Esophagus (tissue), 2 donors: ENCODE data around the gene LRRN3. TPM values are rescaled to one million over a fixed set of nuclear protein-coding genes. Genes with fewer than 3 reads are reported as not detected.
"Not testable (repeated sequence)": the region's sequence is repeated elsewhere in the genome, so short reads cannot be mapped to it uniquely, and the experiment has no call there.

Source experiments
- H3K27ac ChIP-seq, 2 donors: one replicate each; pipeline ENCODE4 v1.5.1; 2013; ENCODE audit warnings: low read depth in 2 of 2, mild to moderate bottlenecking in 2 of 2, inconsistent platforms in 1 of 2, low read length in 1 of 2, moderate library complexity in 1 of 2
- H3K27me3 ChIP-seq, 2 donors: one replicate each; pipeline ENCODE4 v1.6.1; 2013; ENCODE audit warnings: low read length in 2 of 2, control low read depth in 1 of 2, mild to moderate bottlenecking in 1 of 2; ENCODE audit not compliant: insufficient read depth in 2 of 2, control insufficient read depth in 1 of 2
- H3K36me3 ChIP-seq, 2 donors: one replicate each; pipeline ENCODE4 v1.6.1; 2013; ENCODE audit warnings: low read length in 1 of 2; ENCODE audit not compliant: control insufficient read depth in 2 of 2, insufficient read depth in 2 of 2
- H3K4me1 ChIP-seq, 2 donors: one replicate each; pipeline ENCODE4 v1.6.1; 2013; ENCODE audit warnings: low read length in 1 of 2; ENCODE audit not compliant: control insufficient read depth in 2 of 2, insufficient read depth in 2 of 2
- H3K4me3 ChIP-seq, 2 donors: one replicate each; pipeline ENCODE4 v1.5.1; 2013; ENCODE audit warnings: low read length in 2 of 2, mild to moderate bottlenecking in 2 of 2, low read depth in 1 of 2, moderate library complexity in 1 of 2
- H3K9me3 ChIP-seq, 2 donors: one replicate each; pipeline ENCODE4 v1.6.1; 2013; ENCODE audit warnings: mild to moderate bottlenecking in 2 of 2, low read depth in 1 of 2, low read length in 1 of 2, moderate library complexity in 1 of 2; ENCODE audit not compliant: control insufficient read depth in 2 of 2, insufficient read depth in 1 of 2
- WGBS, 2 donors: extraction: QIAGEN DNeasy Blood & Tissue Kit; methylation state at CpG; one replicate each; pipeline ENCODE4 v1.1.7; 2013; 5-methylcytosine and 5-hydroxymethylcytosine counted together
- polyA plus RNA-seq, 2 donors: library from polyadenylated mRNA; stranded (reverse); fragments of 200-250 nt; gene quantifications; one replicate each; pipeline ENCODE4 v1.2.3, GENCODE V29; 2013
- donor health status: healthy with polysubstance abuse.
- donor health status: Bipolar disorder and iron deficiency.

Gene LRRN3
- polyA plus RNA-seq, 2 donors: 0.06 to 0.12 TPM

GRCh38 chr7:111056371-111056770 is 34.6 kb upstream of the LRRN3 start:
- no peaks in the 10 kb centered on the region for H3K4me1 ChIP-seq
- no peaks in the 10 kb centered on the region for H3K9me3 ChIP-seq
- no peak overlapping the region for H3K4me3 ChIP-seq
- no peak overlapping the region for H3K27ac ChIP-seq
- no peaks in the 10 kb centered on the region for H3K27me3 ChIP-seq
- no peaks in the 10 kb centered on the region for H3K36me3 ChIP-seq
- 95 to 97% methylated on average over 2 of the region's 2 CpGs for WGBS, 2 donors

DNA sequence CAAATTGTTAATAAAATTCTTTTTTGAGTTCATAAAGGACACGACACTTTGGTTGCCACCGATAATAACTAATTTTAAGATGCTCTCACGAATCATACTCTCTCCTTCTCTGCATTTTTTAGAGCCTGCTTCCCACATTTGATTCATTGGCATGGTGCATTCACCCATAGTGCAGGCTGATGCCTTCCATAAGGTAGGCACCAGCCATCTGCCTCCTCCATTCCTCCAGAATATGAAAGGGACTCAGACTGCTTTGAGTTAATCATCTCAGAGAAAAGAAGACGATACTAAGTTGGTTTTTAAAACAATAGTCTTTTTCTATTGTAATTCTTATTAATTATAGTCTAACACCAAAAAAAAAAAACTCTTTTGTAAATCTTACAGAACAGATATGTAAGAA is 33.9 kb upstream of the LRRN3 start:
- no peak overlapping the region for H3K4me3 ChIP-seq
- H3K27me3 ChIP-seq: no peaks in the 10 kb centered on the region
- H3K27ac ChIP-seq: no peak overlapping the region
- WGBS, 2 donors: 90 to 93% methylated on average over 4 of the region's 4 CpGs
- H3K4me1 ChIP-seq: no peaks in the 10 kb centered on the region
- no peaks in the 10 kb centered on the region for H3K9me3 ChIP-seq
- no peaks in the 10 kb centered on the region for H3K36me3 ChIP-seq

- Histone ChIP-seq H3K4me3 (no peak overlapping the region), H3K27me3 (no peaks in the 10 kb centered on the region), H3K9me3 (peaks cover 0 to 4% of the 10 kb centered on the region in 2 donors), H3K27ac (no peak overlapping the region), H3K36me3 (no peaks in the 10 kb centered on the region), H3K4me1 (no peaks in the 10 kb centered on the region)
Measured at GRCh38 chr7:111059833-111060232, 31.1 kb upstream of the LRRN3 start.

- H3K9me3 ChIP-seq: peaks cover 2 to 4% of the 10 kb centered on the region in 2 donors
- H3K4me1 ChIP-seq: no peaks in the 10 kb centered on the region
- H3K36me3 ChIP-seq: no peaks in the 10 kb centered on the region
- H3K27me3 ChIP-seq: no peaks in the 10 kb centered on the region
- WGBS, 2 donors: 95 to 97% methylated on average over 1 of the region's 1 CpG
- H3K4me3 ChIP-seq: no peak overlapping the region
- no peak overlapping the region for H3K27ac ChIP-seq
Measured at GRCh38 chr7:111063166-111063565, 27.8 kb upstream of the LRRN3 start.

DNA sequence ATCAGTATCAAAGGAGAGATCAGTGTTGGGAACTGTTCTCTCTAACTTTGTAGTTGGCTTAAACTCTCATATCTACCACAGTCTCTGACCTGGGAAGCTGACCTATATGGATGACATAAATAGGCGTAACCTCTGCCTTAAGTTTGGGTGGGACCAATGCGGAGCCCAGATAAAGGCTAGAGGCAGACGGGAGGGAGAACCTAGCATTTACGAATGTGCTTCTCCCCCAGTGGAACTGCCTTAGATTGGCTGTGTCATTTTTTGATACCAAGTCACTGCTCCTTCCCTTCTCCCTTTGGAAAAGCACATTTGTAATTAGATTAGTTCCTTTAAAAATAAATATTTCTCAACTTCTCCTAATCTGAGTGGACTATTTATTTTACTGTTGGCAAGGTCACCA is 23.7 kb upstream of the LRRN3 start:
- no peak overlapping the region for H3K27ac ChIP-seq
- H3K9me3 ChIP-seq: peaks cover 2 to 4% of the 10 kb centered on the region in 2 donors
- H3K27me3 ChIP-seq: no peaks in the 10 kb centered on the region
- no peaks in the 10 kb centered on the region for H3K4me1 ChIP-seq
- no peak overlapping the region for H3K4me3 ChIP-seq
- 95 to 98% methylated on average over 4 of the region's 4 CpGs for WGBS, 2 donors
- no peaks in the 10 kb centered on the region for H3K36me3 ChIP-seq

GRCh38 chr7:111067682-111068081 is 23.2 kb upstream of the LRRN3 start:
- Histone ChIP-seq H3K36me3 (no peaks in the 10 kb centered on the region), H3K27ac (no peak overlapping the region), H3K27me3 (no peaks in the 10 kb centered on the region), H3K9me3 (peaks cover 2 to 4% of the 10 kb centered on the region in 2 donors), H3K4me3 (no peak overlapping the region), H3K4me1 (no peaks in the 10 kb centered on the region)
- WGBS, 2 donors: 88 to 93% methylated on average over 2 of the region's 2 CpGs

DNA sequence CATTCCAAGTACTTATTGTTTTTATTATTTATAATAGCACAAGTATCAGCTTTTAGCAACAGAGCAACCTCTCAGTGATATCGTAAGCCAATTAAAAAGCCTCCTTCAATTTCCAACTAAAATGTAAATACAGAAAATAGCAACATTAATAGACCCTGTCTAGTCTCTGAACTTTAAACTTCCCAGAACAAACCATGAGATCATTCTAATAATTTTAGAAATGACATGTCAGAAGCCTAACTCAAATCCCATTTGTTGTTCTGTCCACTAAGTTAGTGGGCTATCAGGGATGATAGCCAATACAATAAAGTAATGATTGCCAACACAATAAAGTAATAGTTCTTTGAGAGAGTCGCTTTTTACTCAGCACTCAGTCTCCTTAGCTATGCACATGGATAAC is 22.3 kb upstream of the LRRN3 start:
- H3K9me3 ChIP-seq: peaks cover 0 to 2% of the 10 kb centered on the region in 2 donors
- no peak overlapping the region for H3K27ac ChIP-seq
- no peaks in the 10 kb centered on the region for H3K36me3 ChIP-seq
- no peaks in the 10 kb centered on the region for H3K27me3 ChIP-seq
- no peak overlapping the region for H3K4me3 ChIP-seq
- 78 to 84% methylated on average over 2 of the region's 2 CpGs for WGBS, 2 donors
- no peaks in the 10 kb centered on the region for H3K4me1 ChIP-seq

- H3K4me1 ChIP-seq: no peaks in the 10 kb centered on the region
- no peaks in the 10 kb centered on the region for H3K36me3 ChIP-seq
- H3K27me3 ChIP-seq: no peaks in the 10 kb centered on the region
- H3K27ac ChIP-seq: no peak overlapping the region
- H3K4me3 ChIP-seq: no peak overlapping the region
- H3K9me3 ChIP-seq: no peaks in the 10 kb centered on the region
Measured at GRCh38 chr7:111071556-111071955, 19.4 kb upstream of the LRRN3 start.

- not testable (repeated sequence) for H3K4me1 ChIP-seq, H3K4me3 ChIP-seq, H3K36me3 ChIP-seq, H3K27me3 ChIP-seq, H3K9me3 ChIP-seq, H3K27ac ChIP-seq
- 92 to 94% methylated on average over 9 of the region's 9 CpGs for WGBS, 2 donors
Measured at GRCh38 chr7:111072658-111073057, 18.3 kb upstream of the LRRN3 start.

GRCh38 chr7:111074071-111074747 is 16.7 kb upstream of the LRRN3 start:
- WGBS, 2 donors: 49 to 50% methylated on average over 3 of the region's 3 CpGs
- Histone ChIP-seq H3K27me3 (no peaks in the 10 kb centered on the region), H3K36me3 (no peaks in the 10 kb centered on the region), H3K4me3 (no peak overlapping the region), H3K4me1 (no peaks in the 10 kb centered on the region), H3K27ac (no peak overlapping the region), H3K9me3 (no peaks in the 10 kb centered on the region)
